Endodermal cell (in vitro differentiated cells): ENCODE measurements around the gene ATXN2L. TPM values are rescaled to one million over a fixed set of nuclear protein-coding genes. Genes with fewer than 3 reads are reported as not detected.
A peak's percentile ranks its signal among the peaks of the same experiment; 100 is the strongest.

ENCODE experiments used
- DNase-seq: peaks from one replicate; pipeline ENCODE4 v3.0.0-alpha.2; 2017
- H3K27ac ChIP-seq: 2 replicates; pipeline ENCODE4 v1.5.1; 2013; ENCODE audit warnings: mild to moderate bottlenecking, low read depth, low read length, moderate library complexity
- H3K27me3 ChIP-seq: 2 replicates; pipeline ENCODE4 v1.6.1; 2013; ENCODE audit warnings: mild to moderate bottlenecking, low read length, moderate library complexity; ENCODE audit not compliant: insufficient read depth, control insufficient read depth, poor library complexity, severe bottlenecking
- H3K36me3 ChIP-seq: 2 replicates; pipeline ENCODE4 v1.7.0; 2013; ENCODE audit warnings: mild to moderate bottlenecking, low read length, moderate library complexity; ENCODE audit not compliant: control insufficient read depth, insufficient read depth
- H3K4me1 ChIP-seq: one replicate; pipeline ENCODE4 v1.7.0; 2013; ENCODE audit warnings: low read length; ENCODE audit not compliant: control insufficient read depth, insufficient read depth
- H3K4me3 ChIP-seq: 2 replicates; pipeline ENCODE4 v1.5.1; 2013; ENCODE audit warnings: mild to moderate bottlenecking, low read length, moderate library complexity
- H3K9ac ChIP-seq: 2 replicates; pipeline ENCODE4 v1.6.1; 2013; ENCODE audit warnings: mild to moderate bottlenecking, low read length, moderate library complexity; ENCODE audit not compliant: poor library complexity, severe bottlenecking; ENCODE audit errors: extremely low read depth
- H3K9me3 ChIP-seq: 2 replicates; pipeline ENCODE4 v1.6.1; 2013; ENCODE audit warnings: mild to moderate bottlenecking, low read length, moderate library complexity; ENCODE audit not compliant: control insufficient read depth
- H3K27ac Mint-ChIP-seq: 2 replicates; pipeline ENCODE4 v1.8.0; 2020; ENCODE audit warnings: mixed read lengths
- H3K27me3 Mint-ChIP-seq: 2 replicates; pipeline ENCODE4 v1.8.0; 2021; ENCODE audit warnings: mild to moderate bottlenecking, mixed read lengths; ENCODE audit not compliant: insufficient read depth
- H3K36me3 Mint-ChIP-seq: 2 replicates; pipeline ENCODE4 v1.8.0; 2020; ENCODE audit warnings: low read depth, mixed read lengths
- H3K4me1 Mint-ChIP-seq: 2 replicates; pipeline ENCODE4 v1.8.0; 2020; ENCODE audit warnings: mixed read lengths
- H3K4me3 Mint-ChIP-seq: 2 replicates; pipeline ENCODE4 v1.8.0; 2020; ENCODE audit warnings: mild to moderate bottlenecking, moderate library complexity, mixed read lengths
- H3K9me3 Mint-ChIP-seq: 2 replicates; pipeline ENCODE4 v1.8.0; 2020; ENCODE audit warnings: mild to moderate bottlenecking, mixed read lengths
- CTCF ChIP-seq: fragments of 200-600 bp; sonication (generic); conservative IDR thresholded peaks from 2 replicates; pipeline ENCODE4 v1.5.0; 2021; ENCODE audit warnings: antibody characterized with exemption, mild to moderate bottlenecking
- WGBS, 2 experiments: methylation state at CpG; one replicate each; pipeline versions ENCODE4 v1.1.5 to v1.1.7; 2013; ENCODE audit warnings: missing lambda C conversion rate in 2 of 2, mixed read lengths in 1 of 2; ENCODE audit not compliant: insufficient coverage in 1 of 2, insufficient read length in 1 of 2; 5-methylcytosine and 5-hydroxymethylcytosine counted together
- total RNA-seq, 2 donors: library from RNA; stranded (reverse); fragmentation: NEBNext Ultra II Directional in 1 of 2; extraction: Animal tissue kit (Norgen Biotek cat#: 25700) in 1 of 2; gene quantifications; 2 replicates in 1 of 2; 3 replicates in 1 of 2; pipeline ENCODE4 v1.2.1, GENCODE V29; 2021

ATXN2L gene
- total RNA-seq, 2 donors from 2014 or later: 242 to 264 TPM

GRCh38 chr16:28879261-28879840, 56.6 kb downstream of the ATXN2L start:
- H3K4me1 Mint-ChIP-seq: peaks cover 10% of the 10 kb centered on the region
- peaks cover 4% of the 10 kb centered on the region for H3K36me3 Mint-ChIP-seq
- H3K4me1 ChIP-seq: peaks cover 3% of the 10 kb centered on the region
- peaks cover 13% of the 10 kb centered on the region for H3K27me3 ChIP-seq
- peak overlapping the region; percentile 74 for H3K9ac ChIP-seq
- peak overlapping the region; percentile 79 for H3K4me3 Mint-ChIP-seq
- peaks cover 23% of the 10 kb centered on the region for H3K27me3 Mint-ChIP-seq
- H3K27ac ChIP-seq: peak overlapping the region; percentile 55
- H3K4me3 ChIP-seq: peak overlapping the region; percentile 94
- H3K27ac Mint-ChIP-seq: peak overlapping the region; percentile 80
- no peaks in the 10 kb centered on the region for H3K9me3 ChIP-seq
- H3K36me3 ChIP-seq: peaks cover under 1% of the 10 kb centered on the region
- 3 to 10% methylated on average over 2 to 26 of the region's 27 CpGs for WGBS, 2 experiments
- H3K9me3 Mint-ChIP-seq: no peaks in the 10 kb centered on the region
- peak; percentile 57 for DNase-seq
- TF ChIP-seq CTCF: no peak

GRCh38 chr16:28879841-28880588, 57.2 kb downstream of the ATXN2L start:
- Histone ChIP-seq H3K9me3 (no peaks in the 10 kb centered on the region), H3K36me3 (no peaks in the 10 kb centered on the region), H3K4me3 (peak overlapping the region; percentile 94), H3K9ac (peak overlapping the region; percentile 74), H3K4me1 (peaks cover 3% of the 10 kb centered on the region), H3K27me3 (peaks cover 13% of the 10 kb centered on the region), H3K27ac (peak overlapping the region; percentile 63)
- no peaks in the 10 kb centered on the region for H3K9me3 Mint-ChIP-seq
- peaks cover 23% of the 10 kb centered on the region for H3K27me3 Mint-ChIP-seq
- peak overlapping the region; percentile 79 for H3K4me3 Mint-ChIP-seq
- 2 to 3% methylated on average over 13 to 66 of the region's 66 CpGs for WGBS, 2 experiments
- H3K27ac Mint-ChIP-seq: peak overlapping the region; percentile 64
- peak; percentile 17 for TF ChIP-seq CTCF
- H3K4me1 Mint-ChIP-seq: peaks cover 10% of the 10 kb centered on the region
- DNase-seq: peak; percentile 97
- H3K36me3 Mint-ChIP-seq: peaks cover under 1% of the 10 kb centered on the region

DNA sequence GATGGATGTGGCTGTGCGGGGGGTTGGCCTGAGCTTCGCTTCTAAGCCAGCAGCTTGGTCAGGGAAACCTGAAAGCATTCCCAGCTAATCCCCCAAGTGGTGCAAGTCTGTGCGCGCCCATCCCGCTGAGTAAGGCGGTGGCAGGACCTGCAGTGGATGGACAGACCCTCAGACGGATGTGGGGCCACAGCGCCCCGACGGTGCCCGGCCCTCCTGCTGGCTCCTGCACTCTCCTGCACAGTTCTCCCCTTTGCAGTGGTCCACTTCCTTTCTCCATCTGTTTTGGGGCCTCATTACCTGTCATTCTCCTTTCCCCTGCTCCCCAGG, 57.8 kb downstream of the ATXN2L start:
- no peaks in the 10 kb centered on the region for H3K9me3 Mint-ChIP-seq
- peak overlapping the region; percentile 94 for H3K4me3 ChIP-seq
- no peaks in the 10 kb centered on the region for H3K9me3 ChIP-seq
- H3K36me3 ChIP-seq: no peaks in the 10 kb centered on the region
- H3K27ac Mint-ChIP-seq: no peak overlapping the region
- peaks cover 10% of the 10 kb centered on the region for H3K4me1 Mint-ChIP-seq
- H3K27me3 ChIP-seq: peaks cover 13% of the 10 kb centered on the region
- 35 to 36% methylated on average over 4 to 11 of the region's 11 CpGs for WGBS, 2 experiments
- peaks cover 23% of the 10 kb centered on the region for H3K27me3 Mint-ChIP-seq
- H3K4me3 Mint-ChIP-seq: peak overlapping the region; percentile 79
- no peak for DNase-seq
- no peak overlapping the region for H3K9ac ChIP-seq
- H3K4me1 ChIP-seq: peaks cover 3% of the 10 kb centered on the region
- no peak for TF ChIP-seq CTCF
- no peak overlapping the region for H3K27ac ChIP-seq
- H3K36me3 Mint-ChIP-seq: no peaks in the 10 kb centered on the region
